ENCODE data around the gene RARRES2. TPM values are rescaled to one million over a fixed set of nuclear protein-coding genes. Genes with fewer than 3 reads are reported as not detected.

RARRES2 gene
- total RNA-seq, 3 donors from 2014 or later (not counting 1 experiment from before 2014, with no cell fraction given) = not detected

- 88% methylated on average over 11 of the region's 11 CpGs for WGBS (ENCODE audit: insufficient coverage)
- H3K27ac Mint-ChIP-seq = no peak overlapping the region
- H3K27me3 ChIP-seq (ENCODE audit: control insufficient read depth, insufficient read depth, low read length) = peaks cover 13% of the 10 kb centered on the region
- no peak overlapping the region for H3K27ac ChIP-seq (ENCODE audit: low read length)
- DNase-seq (no peak), ATAC-seq (no peak)
- no peak for TF ChIP-seq CTCF (IDR thresholded peaks at IDR 0.05)
- H3K27me3 Mint-ChIP-seq (ENCODE audit: low read depth in 2 of 2) = peaks cover 17 to 28% of the 10 kb centered on the region in 2 donors
- H3K4me1 ChIP-seq (ENCODE audit: control insufficient read depth, insufficient read depth, low read length) = peaks cover 12% of the 10 kb centered on the region
- H3K36me3 Mint-ChIP-seq = no peaks in the 10 kb centered on the region
- H3K4me3 Mint-ChIP-seq = no peak overlapping the region
- no peaks in the 10 kb centered on the region for H3K9me3 ChIP-seq (ENCODE audit: control insufficient read depth, insufficient read depth, low read length)
- intact Hi-C loops (cut with micrococcal nuclease) = no loop called here
- H3K4me1 Mint-ChIP-seq = peaks cover 0 to 11% of the 10 kb centered on the region in 2 donors
- H3K9me3 Mint-ChIP-seq = no peaks in the 10 kb centered on the region
- H3K4me3 ChIP-seq (ENCODE audit: low read length) = no peak overlapping the region
- peaks cover 6% of the 10 kb centered on the region for H3K36me3 ChIP-seq (ENCODE audit: control insufficient read depth, insufficient read depth, low read length)
These were observed 3.1 kb downstream of the RARRES2 start for GRCh38 chr7:150338166-150338829.

- DNase-seq = no peak
- intact Hi-C loops (cut with micrococcal nuclease) = no loop called here
- H3K27me3 Mint-ChIP-seq (ENCODE audit: low read depth in 2 of 2) = peaks cover 10 to 23% of the 10 kb centered on the region in 2 donors
- H3K9me3 ChIP-seq (ENCODE audit: control insufficient read depth, insufficient read depth, low read length) = no peaks in the 10 kb centered on the region
- H3K4me1 ChIP-seq (ENCODE audit: control insufficient read depth, insufficient read depth, low read length) = peaks cover 12% of the 10 kb centered on the region
- no peak overlapping the region for H3K27ac ChIP-seq (ENCODE audit: low read length)
- no peak for TF ChIP-seq CTCF (IDR thresholded peaks at IDR 0.05)
- ATAC-seq = no peak
- H3K4me1 Mint-ChIP-seq = peaks cover 0 to 11% of the 10 kb centered on the region in 2 donors
- H3K4me3 Mint-ChIP-seq = no peak overlapping the region
- WGBS (ENCODE audit: insufficient coverage) = 87% methylated on average over 6 of the region's 6 CpGs
- H3K27ac Mint-ChIP-seq = no peak overlapping the region
- H3K36me3 Mint-ChIP-seq = no peaks in the 10 kb centered on the region
- H3K9me3 Mint-ChIP-seq = no peaks in the 10 kb centered on the region
- H3K4me3 ChIP-seq (ENCODE audit: low read length) = no peak overlapping the region
- peaks cover 13% of the 10 kb centered on the region for H3K27me3 ChIP-seq (ENCODE audit: control insufficient read depth, insufficient read depth, low read length)
- H3K36me3 ChIP-seq (ENCODE audit: control insufficient read depth, insufficient read depth, low read length) = peaks cover 6% of the 10 kb centered on the region
These were observed 3.8 kb downstream of the RARRES2 start for GRCh38 chr7:150337659-150338081.

- H3K36me3 Mint-ChIP-seq = no peaks in the 10 kb centered on the region
- peaks cover 6 to 19% of the 10 kb centered on the region in 2 donors for H3K27me3 Mint-ChIP-seq (ENCODE audit: low read depth in 2 of 2)
- 97% methylated on average over 18 of the region's 18 CpGs for WGBS (ENCODE audit: insufficient coverage)
- H3K27ac ChIP-seq (ENCODE audit: low read length) = no peak overlapping the region
- no peak overlapping the region for H3K4me3 Mint-ChIP-seq
- ATAC-seq (no peak), DNase-seq (no peak)
- intact Hi-C loops (cut with micrococcal nuclease) = no loop called here
- peaks cover 12% of the 10 kb centered on the region for H3K27me3 ChIP-seq (ENCODE audit: control insufficient read depth, insufficient read depth, low read length)
- no peaks in the 10 kb centered on the region for H3K9me3 ChIP-seq (ENCODE audit: control insufficient read depth, insufficient read depth, low read length)
- TF ChIP-seq CTCF (IDR thresholded peaks at IDR 0.05) = no peak
- peaks cover 0 to 11% of the 10 kb centered on the region in 2 donors for H3K4me1 Mint-ChIP-seq
- peaks cover 6% of the 10 kb centered on the region for H3K36me3 ChIP-seq (ENCODE audit: control insufficient read depth, insufficient read depth, low read length)
- no peak overlapping the region for H3K27ac Mint-ChIP-seq
- H3K9me3 Mint-ChIP-seq = no peaks in the 10 kb centered on the region
- H3K4me1 ChIP-seq (ENCODE audit: control insufficient read depth, insufficient read depth, low read length) = peaks cover 12% of the 10 kb centered on the region
- no peak overlapping the region for H3K4me3 ChIP-seq (ENCODE audit: low read length)
These were observed 4.2 kb downstream of the RARRES2 start for GRCh38 chr7:150337179-150337578.

GRCh38 chr7:150336746-150337145 lies 4.7 kb downstream of the RARRES2 start:
- DNase-seq (no peak), ATAC-seq (no peak)
- no peaks in the 10 kb centered on the region for H3K36me3 Mint-ChIP-seq
- Histone ChIP-seq H3K4me1 (ENCODE audit: control insufficient read depth, insufficient read depth, low read length) (peaks cover 12% of the 10 kb centered on the region), H3K4me3 (ENCODE audit: low read length) (no peak overlapping the region), H3K36me3 (ENCODE audit: control insufficient read depth, insufficient read depth, low read length) (peaks cover 6% of the 10 kb centered on the region), H3K27ac (ENCODE audit: low read length) (no peak overlapping the region), H3K9me3 (ENCODE audit: control insufficient read depth, insufficient read depth, low read length) (no peaks in the 10 kb centered on the region), H3K27me3 (ENCODE audit: control insufficient read depth, insufficient read depth, low read length) (peaks cover 12% of the 10 kb centered on the region)
- H3K27ac Mint-ChIP-seq = no peak overlapping the region
- no peak for TF ChIP-seq CTCF (IDR thresholded peaks at IDR 0.05)
- intact Hi-C loops (cut with micrococcal nuclease) = no loop called here
- H3K27me3 Mint-ChIP-seq (ENCODE audit: low read depth in 2 of 2) = peaks cover 1 to 15% of the 10 kb centered on the region in 2 donors
- 96% methylated on average over 14 of the region's 14 CpGs for WGBS (ENCODE audit: insufficient coverage)
- H3K9me3 Mint-ChIP-seq = no peaks in the 10 kb centered on the region
- H3K4me1 Mint-ChIP-seq = peaks cover 0 to 11% of the 10 kb centered on the region in 2 donors
- no peak overlapping the region for H3K4me3 Mint-ChIP-seq

Data from natural killer cell (primary cell).